Fibroblast of the aortic adventitia (primary cell): ENCODE measurements around the gene HECW1. TPM values are rescaled to one million over a fixed set of nuclear protein-coding genes. Genes with fewer than 3 reads are reported as not detected.
"Not testable (repeated sequence)": the region's sequence is repeated elsewhere in the genome, so short reads cannot be mapped to it uniquely, and the experiment has no call there.

Experiments
- DNase-seq: peaks from one replicate; pipeline ENCODE4 v3.0.0-alpha.2; 2010; ENCODE audit warnings: low read depth
- H3K4me3 ChIP-seq: 2 replicates; pipeline ENCODE4 v1.5.1; 2011; ENCODE audit warnings: low read depth, mild to moderate bottlenecking, control low read depth, low read length, moderate library complexity
- CTCF ChIP-seq: IDR thresholded peaks from 2 replicates; pipeline ENCODE4 v1.5.1; 2011; ENCODE audit warnings: mild to moderate bottlenecking, low read length, control low read depth, inconsistent platforms; ENCODE audit not compliant: insufficient read depth
- total RNA-seq: library from RNA; depleted of rRNA; stranded (reverse); fragments of >200 nt; gene quantifications from 2 replicates; pipeline ENCODE4 v1.2.3, GENCODE V29; 2012; ENCODE audit warnings: low replicate concordance

The HECW1 gene
- total RNA-seq, 1 donor: 3.6 TPM

GRCh38 chr7:43135129-43135528 lies 22.7 kb downstream of the HECW1 start:
- no peak for TF ChIP-seq CTCF
- no peak overlapping the region for H3K4me3 ChIP-seq
- no peak for DNase-seq

- no peak for DNase-seq
- no peak for TF ChIP-seq CTCF
Measured at GRCh38 chr7:43136064-43136463, 23.6 kb downstream of the HECW1 start.

GRCh38 chr7:43137121-43137744 lies 24.8 kb downstream of the HECW1 start:
- DNase-seq: not testable (repeated sequence)

More at GRCh38 chr7:43136064-43136463, 23.6 kb downstream of the HECW1 start:
- no peak overlapping the region for H3K4me3 ChIP-seq

GRCh38 chr7:43137811-43138210 lies 25.4 kb downstream of the HECW1 start:
- no peak overlapping the region for H3K4me3 ChIP-seq
- no peak for TF ChIP-seq CTCF
- no peak for DNase-seq

More at GRCh38 chr7:43137121-43137744, 24.8 kb downstream of the HECW1 start:
- H3K4me3 ChIP-seq: not testable (repeated sequence)

GRCh38 chr7:43138710-43139109 lies 26.3 kb downstream of the HECW1 start:
- no peak for DNase-seq
- TF ChIP-seq CTCF: no peak
- H3K4me3 ChIP-seq: no peak overlapping the region

- no peak overlapping the region for H3K4me3 ChIP-seq
- no peak for DNase-seq
- TF ChIP-seq CTCF: no peak
Measured at GRCh38 chr7:43139137-43139536, 26.7 kb downstream of the HECW1 start.

GRCh38 chr7:43140186-43140585 lies 27.7 kb downstream of the HECW1 start:
- no peak for TF ChIP-seq CTCF
- no peak overlapping the region for H3K4me3 ChIP-seq
- DNase-seq: no peak
